ENCODE results near the gene PKN2.

GRCh38 chr1:88640060-88640459 is 44.0 kb upstream of the PKN2 start:
- no peak for TF ChIP-seq CTCF (conservative IDR thresholded peaks at IDR 0.05 in 1 of 2, IDR thresholded peaks at IDR 0.05 in 1 of 2; ENCODE audit: low read depth in 1 of 2, low read length in 2 of 2)
- TF ChIP-seq EZH2 (IDR thresholded peaks at IDR 0.05; ENCODE audit: low read length, missing control alignments), result no peak

Measured in fibroblast of lung (primary cell).